Colonic mucosa (tissue), 4 donors: ENCODE measurements around the gene MFF. TPM values are rescaled to one million over a fixed set of nuclear protein-coding genes. Genes with fewer than 3 reads are reported as not detected.
"Not testable (repeated sequence)": the region's sequence is repeated elsewhere in the genome, so short reads cannot be mapped to it uniquely, and the experiment has no call there.

Experiments
- DNase-seq: peaks from one replicate; pipeline ENCODE4 v3.0.0-alpha.2; 2020
- H3K27ac ChIP-seq: fragments of 200-600 bp; one replicate; pipeline ENCODE4 v1.8.0; 2021
- H3K27me3 ChIP-seq: fragments of 200-600 bp; one replicate; pipeline ENCODE4 v1.8.0; 2021
- H3K36me3 ChIP-seq: fragments of 200-600 bp; one replicate; pipeline ENCODE4 v1.8.0; 2021
- H3K4me1 ChIP-seq: fragments of 200-600 bp; one replicate; pipeline ENCODE4 v1.8.0; 2021; ENCODE audit warnings: mild to moderate bottlenecking
- H3K4me3 ChIP-seq: fragments of 200-600 bp; one replicate; pipeline ENCODE4 v1.8.0; 2021
- H3K9ac ChIP-seq, 2 donors: one replicate each; pipeline ENCODE4 v1.7.0; 2013; ENCODE audit warnings: control low read depth in 2 of 2, low read depth in 2 of 2, low read length in 2 of 2
- H3K9me3 ChIP-seq: fragments of 200-600 bp; one replicate; pipeline ENCODE4 v1.8.0; 2021
- intact Hi-C: fragments of 100-400 bp; cut with DNase I; formaldehyde crosslinking; loops from one replicate; pipeline ENCODE4 v1.14.1; 2022
- total RNA-seq, 2 donors: library from RNA; stranded (reverse); fragmentation: NEBNext Ultra II Directional in 1 of 2; extraction: Animal tissue kit (Norgen Biotek cat#: 25700) in 1 of 2; gene quantifications; one replicate each; pipeline ENCODE4 v1.2.1, GENCODE V29; 2021
- TF ChIP-seq, protein P1 (sequence below): fragments of 200-600 bp; IDR thresholded peaks from one replicate; pipeline ENCODE4 v1.8.0; 2022; ENCODE audit warnings: antibody characterized with exemption, mild to moderate bottlenecking
- donor health status: healthy.
- donor health status: DM: no; HTN: no; CAD: no.
- donor health status: DM: no; HTN: no; CAD: no.

The MFF gene
- total RNA-seq, 2 donors from 2014 or later = 72.2 to 79.1 TPM

DNA sequence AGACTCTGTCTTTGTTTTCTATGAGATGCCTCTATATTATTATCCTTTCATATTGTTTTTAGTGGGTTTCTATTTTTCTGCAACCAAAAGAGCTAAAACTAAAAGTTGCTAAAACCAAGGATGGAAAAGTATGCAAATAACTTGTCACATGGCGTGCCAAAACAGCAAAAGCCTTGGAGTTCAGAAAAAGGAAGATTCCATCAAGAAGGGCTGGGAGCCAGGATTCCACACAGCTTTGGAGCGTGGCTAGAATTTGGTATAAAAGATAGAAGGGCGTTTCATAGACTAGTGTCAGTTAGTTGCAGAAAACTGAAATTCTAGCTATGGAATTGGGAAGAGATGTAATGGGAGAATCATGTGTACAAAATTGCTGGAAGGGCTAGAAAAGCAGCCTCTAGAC, 58.6 kb downstream of the MFF start:
- intact Hi-C loops = no loop called here
- Histone ChIP-seq H3K9ac (no peak overlapping the region), H3K9me3 (no peaks in the 10 kb centered on the region), H3K4me3 (no peak overlapping the region), H3K27me3 (no peaks in the 10 kb centered on the region), H3K36me3 (no peaks in the 10 kb centered on the region), H3K4me1 (no peaks in the 10 kb centered on the region), H3K27ac (no peak overlapping the region)
- TF ChIP-seq, protein P1, sequence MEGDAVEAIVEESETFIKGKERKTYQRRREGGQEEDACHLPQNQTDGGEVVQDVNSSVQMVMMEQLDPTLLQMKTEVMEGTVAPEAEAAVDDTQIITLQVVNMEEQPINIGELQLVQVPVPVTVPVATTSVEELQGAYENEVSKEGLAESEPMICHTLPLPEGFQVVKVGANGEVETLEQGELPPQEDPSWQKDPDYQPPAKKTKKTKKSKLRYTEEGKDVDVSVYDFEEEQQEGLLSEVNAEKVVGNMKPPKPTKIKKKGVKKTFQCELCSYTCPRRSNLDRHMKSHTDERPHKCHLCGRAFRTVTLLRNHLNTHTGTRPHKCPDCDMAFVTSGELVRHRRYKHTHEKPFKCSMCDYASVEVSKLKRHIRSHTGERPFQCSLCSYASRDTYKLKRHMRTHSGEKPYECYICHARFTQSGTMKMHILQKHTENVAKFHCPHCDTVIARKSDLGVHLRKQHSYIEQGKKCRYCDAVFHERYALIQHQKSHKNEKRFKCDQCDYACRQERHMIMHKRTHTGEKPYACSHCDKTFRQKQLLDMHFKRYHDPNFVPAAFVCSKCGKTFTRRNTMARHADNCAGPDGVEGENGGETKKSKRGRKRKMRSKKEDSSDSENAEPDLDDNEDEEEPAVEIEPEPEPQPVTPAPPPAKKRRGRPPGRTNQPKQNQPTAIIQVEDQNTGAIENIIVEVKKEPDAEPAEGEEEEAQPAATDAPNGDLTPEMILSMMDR = no peak
- DNase-seq = no peak

DNA sequence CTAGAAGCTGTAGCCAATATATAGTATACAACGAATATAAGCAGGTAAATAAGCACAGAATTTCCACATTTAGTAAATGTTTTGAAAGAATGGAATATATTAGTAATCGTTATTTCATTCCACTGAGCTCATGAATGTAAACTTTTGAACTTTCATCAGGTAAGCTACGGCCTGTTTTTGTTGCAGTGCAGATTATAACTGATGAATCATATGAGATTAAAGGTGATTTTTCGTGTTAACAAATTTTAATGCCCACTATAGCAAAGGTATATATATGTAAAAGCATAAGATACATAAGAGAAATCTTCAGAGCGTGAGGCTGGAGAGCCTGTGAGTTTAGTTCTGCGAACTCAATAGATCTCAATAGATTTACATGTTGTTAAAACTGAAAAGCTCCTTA, 61.6 kb downstream of the MFF start:
- Histone ChIP-seq H3K27ac (no peak overlapping the region), H3K27me3 (no peaks in the 10 kb centered on the region), H3K9ac (no peak overlapping the region), H3K4me3 (no peak overlapping the region), H3K4me1 (no peaks in the 10 kb centered on the region), H3K9me3 (no peaks in the 10 kb centered on the region), H3K36me3 (no peaks in the 10 kb centered on the region)
- TF ChIP-seq, protein P1 = no peak
- intact Hi-C loops = no loop called here
- no peak for DNase-seq

DNA sequence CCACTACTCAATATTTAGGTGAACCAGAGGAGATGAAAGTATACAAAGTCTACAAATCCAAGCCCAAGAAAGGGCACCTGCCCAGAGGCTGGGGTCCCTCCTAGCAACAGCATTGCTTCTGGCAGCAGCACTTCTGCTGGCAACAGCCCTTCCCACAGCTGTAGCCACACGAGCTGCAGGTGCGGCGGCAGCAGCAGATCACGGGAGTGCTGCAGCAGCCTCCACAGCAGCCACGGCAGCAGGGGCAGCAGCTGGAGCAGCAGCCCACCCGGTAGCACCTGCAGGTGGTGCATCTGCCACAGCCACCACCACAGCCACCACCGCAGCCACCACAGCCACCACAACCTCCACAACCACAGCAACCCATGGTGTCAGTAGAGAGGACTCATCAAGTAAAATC, 62.5 kb downstream of the MFF start, which contains the start of gene SCYGR1:
TSS of gene SCYGR1 (minus strand) at position 367 of the 400 bp plus-strand sequence. CDS start at position 367, 0 bp downstream.
- H3K27me3 ChIP-seq, H3K36me3 ChIP-seq, H3K9me3 ChIP-seq, H3K27ac ChIP-seq, H3K9ac ChIP-seq, H3K4me3 ChIP-seq, DNase-seq, H3K4me1 ChIP-seq, intact Hi-C loops: not testable (repeated sequence)

DNA sequence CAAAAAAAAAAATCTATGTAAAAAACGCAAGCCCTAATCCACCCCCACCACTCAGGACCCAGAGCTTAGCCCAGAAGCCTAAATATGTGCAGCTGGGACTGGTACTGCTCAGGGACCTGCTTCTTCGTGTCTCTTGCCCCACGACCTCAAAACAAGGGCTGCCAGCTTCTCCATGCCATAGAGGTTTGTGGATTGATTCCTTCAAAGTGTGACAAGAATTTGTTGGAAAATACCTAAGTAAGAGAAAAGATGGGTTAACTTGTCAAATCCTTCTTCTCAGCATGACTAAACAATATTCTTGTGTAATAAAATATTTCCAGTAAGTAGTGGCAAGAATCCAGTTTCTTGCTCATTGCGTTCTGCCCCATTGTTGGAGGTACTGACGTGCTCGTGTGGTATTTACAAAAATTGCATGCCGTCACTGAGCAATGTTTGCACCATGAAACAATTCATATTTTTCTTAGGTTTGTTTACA, 63.5 kb downstream of the MFF start:
- Histone ChIP-seq H3K9me3 (no peaks in the 10 kb centered on the region), H3K9ac (no peak overlapping the region)

DNA sequence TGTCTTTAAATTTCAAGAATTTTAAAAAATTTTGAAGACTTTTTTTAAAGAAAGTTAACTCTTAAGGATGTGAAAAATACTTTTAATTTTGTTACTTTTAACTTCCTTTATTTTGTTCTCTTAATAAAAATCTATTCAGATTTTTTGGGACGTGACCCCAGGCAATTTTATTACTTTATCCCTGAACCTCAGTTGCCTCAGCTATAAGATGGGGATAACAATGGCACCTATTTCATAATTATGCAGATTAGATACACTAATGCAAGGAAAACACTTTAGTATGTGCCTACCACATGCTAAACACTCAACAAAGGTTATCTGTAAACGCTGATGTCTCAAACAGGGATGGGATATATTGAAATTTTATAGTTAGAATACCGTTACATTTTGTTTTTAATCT, 64.2 kb downstream of the MFF start:
- no peak for DNase-seq
- no peaks in the 10 kb centered on the region for H3K9me3 ChIP-seq
- TF ChIP-seq, protein P1 = no peak
- H3K4me3 ChIP-seq = no peak overlapping the region
- intact Hi-C loops = no loop called here
- no peak overlapping the region for H3K9ac ChIP-seq
- H3K27me3 ChIP-seq = no peaks in the 10 kb centered on the region
- H3K36me3 ChIP-seq = no peaks in the 10 kb centered on the region
- H3K27ac ChIP-seq = no peak overlapping the region
- H3K4me1 ChIP-seq = no peaks in the 10 kb centered on the region

More for the DNA sequence above, 63.5 kb downstream of the MFF start:
- Histone ChIP-seq H3K27ac (no peak overlapping the region), H3K4me1 (no peaks in the 10 kb centered on the region), H3K27me3 (no peaks in the 10 kb centered on the region), H3K4me3 (no peak overlapping the region), H3K36me3 (no peaks in the 10 kb centered on the region)
- TF ChIP-seq, protein P1 = no peak
- intact Hi-C loops = no loop called here
- no peak for DNase-seq

DNA sequence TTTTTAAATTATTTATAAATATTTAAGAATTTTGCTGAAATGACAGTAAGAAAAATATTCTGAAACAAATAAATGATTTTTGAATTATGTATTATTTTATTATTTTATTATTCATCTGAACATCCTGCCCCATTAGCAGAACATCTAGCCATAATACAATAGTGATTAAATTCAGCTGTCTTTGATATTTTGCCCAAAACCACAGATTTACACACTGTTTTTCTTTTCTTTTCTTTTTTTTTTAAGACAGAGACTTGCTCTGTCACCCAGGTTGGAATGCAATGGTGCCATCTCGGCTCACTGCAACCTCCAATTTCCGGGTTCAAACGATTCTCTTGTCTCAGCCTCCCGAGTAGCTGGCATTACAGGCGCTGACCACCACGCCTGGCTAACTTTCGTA, 64.6 kb downstream of the MFF start:
- intact Hi-C loops = no loop called here
- H3K36me3 ChIP-seq = no peaks in the 10 kb centered on the region
- DNase-seq = no peak
- no peaks in the 10 kb centered on the region for H3K27me3 ChIP-seq
- H3K4me3 ChIP-seq = no peak overlapping the region
- H3K9me3 ChIP-seq = no peaks in the 10 kb centered on the region
- TF ChIP-seq, protein P1 = no peak
- no peak overlapping the region for H3K27ac ChIP-seq
- no peak overlapping the region for H3K9ac ChIP-seq
- H3K4me1 ChIP-seq = no peaks in the 10 kb centered on the region
